Mesodermal cell (in vitro differentiated cells): ENCODE results near the gene SIM1.

ENCODE experiments used
- H3K27ac ChIP-seq: 2 replicates; pipeline ENCODE4 v1.7.0; 2013; ENCODE audit warnings: mild to moderate bottlenecking, low read depth, low read length, moderate library complexity; ENCODE audit not compliant: severe bottlenecking
- H3K36me3 ChIP-seq: 2 replicates; pipeline ENCODE4 v1.7.1; 2013; ENCODE audit warnings: mild to moderate bottlenecking, low read length, moderate library complexity; ENCODE audit not compliant: control insufficient read depth, insufficient read depth
- H3K4me1 ChIP-seq: one replicate; pipeline ENCODE4 v1.7.1; 2013; ENCODE audit warnings: mild to moderate bottlenecking, low read length; ENCODE audit not compliant: insufficient read depth, control insufficient read depth, poor library complexity, severe bottlenecking
- H3K4me3 ChIP-seq: 2 replicates; pipeline ENCODE4 v1.7.0; 2013; ENCODE audit warnings: low read length, control low read depth, mild to moderate bottlenecking; ENCODE audit not compliant: insufficient read depth, poor library complexity, severe bottlenecking; ENCODE audit errors: extremely low read depth
- H3K9me3 ChIP-seq: 2 replicates; pipeline ENCODE4 v1.7.1; 2013; ENCODE audit warnings: mild to moderate bottlenecking, low read length, moderate library complexity; ENCODE audit not compliant: control insufficient read depth
- WGBS, 2 experiments: methylation state at CpG; one replicate each; pipeline ENCODE4 v1.1.5; 2013; ENCODE audit warnings: missing lambda C conversion rate in 2 of 2; ENCODE audit not compliant: insufficient coverage in 2 of 2; 5-methylcytosine and 5-hydroxymethylcytosine counted together

Gene SIM1

DNA sequence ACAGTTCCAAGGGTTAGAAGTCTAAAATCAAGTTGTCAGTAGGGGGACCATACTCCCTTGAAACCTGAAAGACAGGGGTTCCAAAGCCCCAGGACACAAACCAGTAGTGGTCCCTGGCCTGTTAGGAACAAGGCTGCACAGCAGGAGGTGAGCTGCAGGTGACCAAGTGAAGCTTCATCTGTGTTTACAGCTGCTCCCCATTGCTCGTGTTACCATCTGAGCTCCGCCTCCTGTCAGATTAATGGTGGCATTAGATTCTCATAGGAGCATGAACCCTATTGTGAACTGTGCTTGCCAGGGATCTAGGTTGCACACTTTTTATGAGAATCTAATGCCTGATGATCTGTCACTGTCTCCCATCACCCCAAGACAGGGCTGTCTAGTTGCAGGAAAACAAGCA, 25.3 kb upstream of the SIM1 start:
- Histone ChIP-seq H3K27ac (no peak overlapping the region), H3K4me3 (no peak overlapping the region), H3K9me3 (no peaks in the 10 kb centered on the region), H3K4me1 (no peaks in the 10 kb centered on the region), H3K36me3 (no peaks in the 10 kb centered on the region)
- WGBS, 2 experiments = 68 to 83% methylated on average over 2 of the region's 2 CpGs

DNA sequence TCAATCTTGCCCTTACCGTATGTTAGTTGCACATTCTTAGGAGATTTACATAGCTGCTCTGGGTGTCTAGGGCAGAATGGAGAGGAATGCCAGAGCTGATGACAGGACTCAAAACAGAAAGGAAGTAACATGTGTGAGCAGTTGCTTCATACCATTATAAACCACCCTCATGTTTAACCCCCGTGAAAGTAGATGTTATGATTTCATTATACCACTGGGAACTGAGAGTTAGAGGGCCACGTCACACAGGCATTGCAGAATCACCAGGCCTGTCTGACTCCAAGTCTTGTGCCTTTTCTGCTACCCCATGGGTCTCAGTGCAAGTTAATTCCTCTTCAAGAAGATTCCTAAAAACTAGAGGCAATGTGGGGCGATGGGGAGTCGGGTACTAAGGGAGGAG, 23.5 kb upstream of the SIM1 start:
- WGBS, 2 experiments = 73 to 97% methylated on average over 2 to 4 of the region's 5 CpGs
- H3K4me3 ChIP-seq = no peak overlapping the region
- H3K4me1 ChIP-seq = no peaks in the 10 kb centered on the region
- H3K9me3 ChIP-seq = no peaks in the 10 kb centered on the region
- no peak overlapping the region for H3K27ac ChIP-seq
- no peaks in the 10 kb centered on the region for H3K36me3 ChIP-seq

DNA sequence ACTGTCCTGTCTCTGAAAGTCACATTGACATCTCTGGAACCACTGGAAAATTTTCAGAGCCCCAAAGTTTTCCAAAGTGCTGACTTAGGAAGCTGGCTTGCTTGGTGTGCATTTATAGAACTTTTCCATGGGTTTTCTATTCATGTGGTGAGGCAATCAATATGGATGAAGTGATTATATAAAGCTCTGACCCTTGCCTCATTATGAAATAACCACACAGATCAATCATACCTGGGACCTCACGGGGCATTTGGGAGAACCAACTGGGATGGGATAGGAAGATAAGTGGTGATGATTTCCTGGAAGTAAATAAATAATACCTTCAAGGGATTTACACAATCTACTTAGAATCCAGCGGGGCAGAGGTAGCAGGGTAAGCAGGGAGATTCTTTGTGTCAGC, 22.9 kb upstream of the SIM1 start:
- Histone ChIP-seq H3K36me3 (no peaks in the 10 kb centered on the region), H3K4me1 (no peaks in the 10 kb centered on the region), H3K4me3 (no peak overlapping the region), H3K27ac (no peak overlapping the region), H3K9me3 (no peaks in the 10 kb centered on the region)
- WGBS, 2 experiments = no CpG with 5 or more reads among the region's 2 CpGs

DNA sequence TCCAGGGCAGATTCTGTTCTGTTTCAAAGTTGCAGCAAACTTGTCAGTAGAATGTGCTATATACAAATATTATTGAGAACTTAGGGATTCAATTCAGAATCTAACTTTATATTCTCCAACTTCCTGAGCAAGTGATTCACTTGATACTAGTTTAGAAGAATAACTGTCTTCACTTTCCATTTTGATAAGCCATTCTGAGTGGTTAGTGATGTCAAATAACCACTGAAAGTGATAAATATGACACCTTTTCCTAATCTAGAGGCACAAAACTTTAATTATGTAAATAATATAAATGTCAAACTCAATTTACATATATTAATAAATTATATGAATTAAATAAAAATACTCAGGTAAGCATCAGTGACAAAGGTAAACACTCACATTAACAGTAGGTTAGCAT, 20.5 kb upstream of the SIM1 start:
- H3K36me3 ChIP-seq = no peaks in the 10 kb centered on the region
- no peak overlapping the region for H3K27ac ChIP-seq
- no peaks in the 10 kb centered on the region for H3K9me3 ChIP-seq
- H3K4me3 ChIP-seq = no peak overlapping the region
- no peaks in the 10 kb centered on the region for H3K4me1 ChIP-seq

DNA sequence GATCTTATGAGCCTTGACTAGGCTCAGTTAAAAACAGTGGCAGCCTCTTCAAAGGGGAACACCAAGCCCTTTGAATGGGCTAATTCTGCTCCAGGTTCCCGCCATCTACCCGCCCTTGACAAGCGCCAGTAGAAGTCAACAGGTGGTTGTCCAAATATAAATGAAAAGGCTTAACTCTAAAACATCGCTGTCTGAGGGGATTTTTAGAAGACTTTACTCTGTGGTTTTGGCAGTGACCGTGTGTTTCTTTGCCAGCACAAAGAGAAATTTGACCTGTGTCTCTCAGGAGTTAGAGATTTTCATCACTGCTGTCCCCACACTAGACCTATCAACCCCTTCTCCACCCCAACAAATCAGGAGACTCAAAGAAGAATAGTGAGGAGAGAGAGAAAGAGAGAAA, 19.8 kb upstream of the SIM1 start:
- Histone ChIP-seq H3K36me3 (no peaks in the 10 kb centered on the region), H3K9me3 (no peaks in the 10 kb centered on the region), H3K27ac (no peak overlapping the region), H3K4me3 (no peak overlapping the region), H3K4me1 (no peaks in the 10 kb centered on the region)
- WGBS, 2 experiments = 84 to 96% methylated on average over 3 of the region's 5 CpGs

DNA sequence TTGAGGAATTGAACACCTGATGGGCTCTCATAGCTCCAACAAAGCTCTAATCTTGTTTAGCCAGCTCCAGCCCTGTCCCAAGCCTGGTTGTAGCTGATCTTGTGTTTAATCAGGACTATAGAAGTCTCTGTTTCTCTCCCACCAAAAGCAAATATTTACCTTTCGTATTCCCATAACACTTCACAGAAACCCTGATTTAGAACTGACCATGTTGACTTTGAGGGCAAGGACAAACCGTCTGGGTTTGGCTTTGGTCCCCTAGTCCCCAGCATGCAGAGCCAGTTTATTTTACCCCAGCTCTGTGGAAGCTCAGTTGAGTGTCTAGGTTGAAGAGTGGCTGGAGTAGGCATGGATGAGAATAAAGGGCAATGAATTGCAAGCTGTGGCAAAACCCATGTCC, 18.0 kb upstream of the SIM1 start:
- Histone ChIP-seq H3K27ac (no peak overlapping the region), H3K36me3 (no peaks in the 10 kb centered on the region), H3K4me3 (no peak overlapping the region), H3K9me3 (no peaks in the 10 kb centered on the region), H3K4me1 (no peaks in the 10 kb centered on the region)
- WGBS, 2 experiments = 60 to 80% methylated on average over 1 of the region's 2 CpGs

DNA sequence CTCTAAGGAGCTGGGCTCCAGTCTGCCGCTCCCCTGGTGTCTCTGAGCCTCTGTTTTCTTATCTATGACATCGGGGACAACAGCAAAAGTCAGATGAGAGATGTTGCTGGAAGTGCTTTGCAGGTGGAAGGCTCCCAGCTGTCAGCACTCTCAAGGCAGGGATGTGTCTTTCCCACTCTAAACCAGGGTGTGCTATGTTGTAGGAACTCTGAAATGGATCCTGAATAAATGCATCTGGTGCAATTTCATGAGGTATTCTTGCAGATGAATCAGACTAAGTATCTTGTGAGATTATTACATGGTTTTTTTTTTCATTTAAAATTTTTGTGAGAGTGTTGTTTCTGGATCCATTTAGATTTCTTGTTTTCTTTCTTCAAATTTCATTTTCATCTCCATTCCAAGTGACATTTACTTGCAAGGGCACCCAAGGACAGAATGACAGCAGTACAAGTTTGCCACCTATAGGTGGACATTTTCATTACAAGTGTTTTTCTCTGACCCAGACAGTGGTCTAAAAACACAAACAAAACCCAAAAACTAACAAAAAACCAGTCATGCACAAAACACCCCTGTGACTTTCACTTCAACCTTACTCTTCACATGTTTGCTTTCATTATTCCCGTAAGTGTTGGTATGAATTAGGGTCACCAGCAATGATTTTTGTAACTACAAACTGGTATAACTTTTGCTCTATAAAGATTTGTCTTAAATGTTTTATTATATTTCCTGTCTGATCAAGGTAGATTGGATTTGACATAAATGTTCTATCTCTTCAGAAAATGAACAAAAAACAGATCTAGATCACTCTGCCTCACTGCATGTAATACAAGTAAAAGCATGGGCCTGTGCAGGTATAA, 14.7 kb upstream of the SIM1 start:
- H3K36me3 ChIP-seq = no peaks in the 10 kb centered on the region
- no peak overlapping the region for H3K27ac ChIP-seq
- H3K4me3 ChIP-seq = no peak overlapping the region
- H3K4me1 ChIP-seq = no peaks in the 10 kb centered on the region
- WGBS, 2 experiments = 83 to 93% methylated on average over 2 of the region's 3 CpGs
- no peaks in the 10 kb centered on the region for H3K9me3 ChIP-seq

DNA sequence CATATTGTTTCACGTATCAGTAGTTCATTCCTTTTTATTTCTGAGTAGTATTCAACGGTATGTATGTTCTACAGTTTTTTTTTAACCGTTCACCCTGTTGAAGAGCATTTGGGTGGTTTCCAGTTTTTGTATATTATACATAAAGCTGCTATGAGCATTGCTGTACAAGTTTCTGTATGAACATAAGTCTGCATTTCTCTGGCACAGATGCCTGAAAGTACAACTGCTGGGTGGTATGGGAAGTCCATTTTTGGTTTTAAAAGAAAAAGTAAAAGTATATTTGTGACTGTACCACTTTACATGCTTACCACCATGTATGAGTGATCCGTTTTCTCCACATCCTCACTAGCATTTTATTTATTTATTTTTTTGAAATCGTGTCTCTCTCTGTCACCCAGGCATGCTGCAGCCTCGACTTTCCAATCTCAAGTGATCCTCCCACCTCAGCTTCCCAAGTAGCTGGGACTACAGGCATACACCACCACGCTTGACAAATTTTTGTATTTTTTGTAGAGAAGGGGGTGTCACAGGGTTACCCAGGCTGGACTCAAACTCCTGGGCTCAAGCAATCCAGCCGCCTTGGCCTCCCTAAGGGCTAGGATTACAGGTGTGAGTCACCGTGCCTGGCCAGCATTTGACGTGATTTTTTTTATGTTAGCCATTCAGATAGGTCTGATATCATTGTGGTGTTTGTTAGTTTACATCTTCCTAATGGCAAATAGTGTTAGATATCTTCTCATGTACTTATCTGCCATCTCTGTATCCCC, 11.0 kb upstream of the SIM1 start:
- H3K36me3 ChIP-seq = no peaks in the 10 kb centered on the region
- no peak overlapping the region for H3K4me3 ChIP-seq
- H3K4me1 ChIP-seq = no peaks in the 10 kb centered on the region
- no peak overlapping the region for H3K27ac ChIP-seq
- 85% methylated on average over 3 to 5 of the region's 10 CpGs for WGBS, 2 experiments
- H3K9me3 ChIP-seq = no peaks in the 10 kb centered on the region

DNA sequence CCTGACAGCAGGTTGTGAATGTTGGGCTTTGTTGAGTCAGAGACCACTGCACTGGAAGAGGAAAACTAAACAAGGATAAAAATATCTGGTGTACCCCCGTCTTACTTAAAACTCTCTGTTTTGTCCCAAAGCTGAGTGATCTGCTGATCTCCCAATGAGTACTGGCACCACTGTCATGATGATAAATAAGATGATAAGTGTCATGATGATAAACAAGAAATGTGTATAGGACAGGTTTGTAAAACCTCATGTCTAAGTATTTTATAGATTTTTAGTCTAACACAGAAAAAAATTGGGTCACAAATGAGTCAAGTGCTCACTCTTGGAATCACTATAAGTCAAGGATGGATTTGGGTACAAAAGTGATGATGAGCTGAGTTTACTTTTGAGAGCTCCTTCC, 8.5 kb upstream of the SIM1 start:
- Histone ChIP-seq H3K4me3 (no peak overlapping the region), H3K27ac (no peak overlapping the region), H3K9me3 (no peaks in the 10 kb centered on the region), H3K4me1 (no peaks in the 10 kb centered on the region), H3K36me3 (no peaks in the 10 kb centered on the region)
- 67% methylated on average over 1 of the region's 1 CpG; no CpG with 5 or more reads in 1 of the 2 experiments for WGBS, 2 experiments

DNA sequence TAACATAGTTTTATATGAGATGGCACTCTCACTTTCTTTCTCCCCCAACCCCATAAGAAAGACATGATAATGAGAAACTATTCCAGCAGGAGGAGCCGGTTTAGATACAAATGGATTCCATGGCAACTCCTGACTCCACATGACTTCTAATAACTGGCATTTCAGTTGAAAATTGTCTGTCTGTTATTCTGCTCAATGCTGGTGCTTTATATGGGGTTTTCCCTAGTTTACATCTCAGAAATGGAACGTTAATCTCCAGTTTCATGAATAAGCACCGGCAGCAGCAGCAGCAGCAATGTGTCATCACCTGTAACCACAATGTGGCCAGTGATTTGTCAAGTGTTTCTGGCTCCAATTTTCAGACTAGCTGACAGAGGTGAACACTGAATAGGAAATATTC, 8.0 kb upstream of the SIM1 start:
- Histone ChIP-seq H3K27ac (no peak overlapping the region), H3K36me3 (no peaks in the 10 kb centered on the region), H3K4me3 (no peak overlapping the region), H3K4me1 (no peaks in the 10 kb centered on the region), H3K9me3 (no peaks in the 10 kb centered on the region)
- WGBS, 2 experiments = 26 to 29% methylated on average over 2 of the region's 3 CpGs
